ENCODE data around the gene SREK1.

DNA sequence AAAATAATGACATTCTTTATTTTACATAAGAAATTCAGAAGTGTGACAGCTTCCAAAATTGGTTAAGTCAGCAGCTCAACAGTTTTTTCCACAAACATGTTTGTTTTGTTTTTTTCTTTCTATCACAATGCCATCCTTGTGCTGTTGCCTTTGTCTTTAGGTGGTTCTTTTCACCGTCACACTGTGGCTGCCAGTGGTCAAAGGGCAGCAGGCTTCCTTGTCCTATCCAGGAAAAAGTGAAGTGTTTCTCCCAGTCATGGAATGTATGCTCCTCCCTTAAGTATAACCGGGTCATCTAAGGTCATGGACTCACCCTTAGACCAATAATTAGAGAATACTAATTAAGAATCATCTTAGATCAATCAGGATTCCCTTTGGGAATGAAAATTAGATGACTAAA, 87.4 kb downstream of the SREK1 start:
- TF ChIP-seq EZH2 (IDR thresholded peaks at IDR 0.05; ENCODE audit: borderline replicate concordance, low read depth, low read length, poor library complexity, severe bottlenecking): no peak
- TF ChIP-seq, protein P1, sequence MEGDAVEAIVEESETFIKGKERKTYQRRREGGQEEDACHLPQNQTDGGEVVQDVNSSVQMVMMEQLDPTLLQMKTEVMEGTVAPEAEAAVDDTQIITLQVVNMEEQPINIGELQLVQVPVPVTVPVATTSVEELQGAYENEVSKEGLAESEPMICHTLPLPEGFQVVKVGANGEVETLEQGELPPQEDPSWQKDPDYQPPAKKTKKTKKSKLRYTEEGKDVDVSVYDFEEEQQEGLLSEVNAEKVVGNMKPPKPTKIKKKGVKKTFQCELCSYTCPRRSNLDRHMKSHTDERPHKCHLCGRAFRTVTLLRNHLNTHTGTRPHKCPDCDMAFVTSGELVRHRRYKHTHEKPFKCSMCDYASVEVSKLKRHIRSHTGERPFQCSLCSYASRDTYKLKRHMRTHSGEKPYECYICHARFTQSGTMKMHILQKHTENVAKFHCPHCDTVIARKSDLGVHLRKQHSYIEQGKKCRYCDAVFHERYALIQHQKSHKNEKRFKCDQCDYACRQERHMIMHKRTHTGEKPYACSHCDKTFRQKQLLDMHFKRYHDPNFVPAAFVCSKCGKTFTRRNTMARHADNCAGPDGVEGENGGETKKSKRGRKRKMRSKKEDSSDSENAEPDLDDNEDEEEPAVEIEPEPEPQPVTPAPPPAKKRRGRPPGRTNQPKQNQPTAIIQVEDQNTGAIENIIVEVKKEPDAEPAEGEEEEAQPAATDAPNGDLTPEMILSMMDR (conservative IDR thresholded peaks at IDR 0.05; ENCODE audit: low read depth, low read length): no peak
